Measurements from ENCODE around the gene ARHGAP15. TPM values are rescaled to one million over a fixed set of nuclear protein-coding genes. Genes with fewer than 3 reads are reported as not detected.

Gene ARHGAP15
- total RNA-seq, 1 experiment from 2014 or later, result 0.41 TPM

DNA sequence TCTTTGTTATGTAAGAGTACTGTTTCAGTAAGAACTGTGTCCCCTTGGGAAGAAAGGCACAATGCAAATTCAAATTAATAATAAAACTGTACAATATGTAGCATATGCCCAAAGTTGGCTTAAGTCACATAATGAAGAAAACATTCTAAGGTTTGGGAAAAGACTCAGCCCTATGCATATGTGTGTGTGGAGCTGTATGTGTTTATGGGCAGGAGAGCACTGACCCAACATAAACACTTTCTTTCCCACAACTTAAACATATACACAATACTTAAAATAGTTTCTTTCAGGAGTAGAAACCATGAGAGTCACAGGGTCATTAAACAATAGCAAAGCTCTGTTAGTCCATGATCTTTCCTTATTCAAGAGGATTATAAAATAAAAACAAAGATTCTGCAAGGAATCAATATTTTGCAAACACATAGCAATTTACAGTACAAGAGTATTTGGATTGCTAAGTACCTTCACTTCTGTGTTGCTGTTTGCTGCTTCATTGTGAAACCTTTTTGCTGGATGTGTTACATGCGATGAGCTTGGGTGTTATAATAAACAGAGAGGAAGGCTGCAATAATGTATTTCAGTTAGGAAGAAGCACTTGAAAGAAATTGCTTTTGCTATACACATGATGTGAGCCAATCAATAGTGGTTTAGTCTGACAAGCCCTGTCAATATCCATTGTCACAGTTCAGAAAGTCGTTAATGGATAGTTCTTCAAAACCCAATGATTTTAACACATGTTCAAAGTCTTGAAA is 347.3 kb downstream of the ARHGAP15 start:
- TF ChIP-seq CTCF (IDR thresholded peaks at IDR 0.05) (no peak), SIN3A (IDR thresholded peaks at IDR 0.05; ENCODE audit: borderline replicate concordance, insufficient read depth, low read depth, low read length) (no peak), TCF7L2 (IDR thresholded peaks at IDR 0.05; ENCODE audit: low read depth, low read length) (no peak), POLR2AphosphoS5 (IDR thresholded peaks at IDR 0.05; ENCODE audit: low read depth, low read length) (no peak)
- TF ChIP-seq, protein P1, sequence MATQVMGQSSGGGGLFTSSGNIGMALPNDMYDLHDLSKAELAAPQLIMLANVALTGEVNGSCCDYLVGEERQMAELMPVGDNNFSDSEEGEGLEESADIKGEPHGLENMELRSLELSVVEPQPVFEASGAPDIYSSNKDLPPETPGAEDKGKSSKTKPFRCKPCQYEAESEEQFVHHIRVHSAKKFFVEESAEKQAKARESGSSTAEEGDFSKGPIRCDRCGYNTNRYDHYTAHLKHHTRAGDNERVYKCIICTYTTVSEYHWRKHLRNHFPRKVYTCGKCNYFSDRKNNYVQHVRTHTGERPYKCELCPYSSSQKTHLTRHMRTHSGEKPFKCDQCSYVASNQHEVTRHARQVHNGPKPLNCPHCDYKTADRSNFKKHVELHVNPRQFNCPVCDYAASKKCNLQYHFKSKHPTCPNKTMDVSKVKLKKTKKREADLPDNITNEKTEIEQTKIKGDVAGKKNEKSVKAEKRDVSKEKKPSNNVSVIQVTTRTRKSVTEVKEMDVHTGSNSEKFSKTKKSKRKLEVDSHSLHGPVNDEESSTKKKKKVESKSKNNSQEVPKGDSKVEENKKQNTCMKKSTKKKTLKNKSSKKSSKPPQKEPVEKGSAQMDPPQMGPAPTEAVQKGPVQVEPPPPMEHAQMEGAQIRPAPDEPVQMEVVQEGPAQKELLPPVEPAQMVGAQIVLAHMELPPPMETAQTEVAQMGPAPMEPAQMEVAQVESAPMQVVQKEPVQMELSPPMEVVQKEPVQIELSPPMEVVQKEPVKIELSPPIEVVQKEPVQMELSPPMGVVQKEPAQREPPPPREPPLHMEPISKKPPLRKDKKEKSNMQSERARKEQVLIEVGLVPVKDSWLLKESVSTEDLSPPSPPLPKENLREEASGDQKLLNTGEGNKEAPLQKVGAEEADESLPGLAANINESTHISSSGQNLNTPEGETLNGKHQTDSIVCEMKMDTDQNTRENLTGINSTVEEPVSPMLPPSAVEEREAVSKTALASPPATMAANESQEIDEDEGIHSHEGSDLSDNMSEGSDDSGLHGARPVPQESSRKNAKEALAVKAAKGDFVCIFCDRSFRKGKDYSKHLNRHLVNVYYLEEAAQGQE (IDR thresholded peaks at IDR 0.05; ENCODE audit: insufficient read depth in 1 of 2, low read depth in 2 of 2, low read length in 1 of 2), result no peak
- intact Hi-C loops (cut with micrococcal nuclease; ENCODE audit: unreplicated experiment), result no loop called here
- in situ Hi-C loops (cut with HindIII; ENCODE audit: low pct_unique_long_range_greater_than_20kb, low sequenced_read_pairs), result no loop called here
- no TSS peak for BruUV-seq (replicated peaks)
- Histone ChIP-seq H3K4me3 (ENCODE audit: low read depth in 2 of 2, low read length in 2 of 2) (no peak overlapping the region), H3K4me1 (ENCODE audit: control insufficient read depth, insufficient read depth, low read length) (no peaks in the 10 kb centered on the region), H3K27ac (ENCODE audit: low read length) (no peak overlapping the region), H3K27me3 (ENCODE audit: control insufficient read depth, insufficient read depth, low read length) (no peaks in the 10 kb centered on the region), H3K9me3 (ENCODE audit: control insufficient read depth, insufficient read depth, low read depth, low read length) (no peaks in the 10 kb centered on the region), H3K36me3 (ENCODE audit: control insufficient read depth, insufficient read depth, low read length) (no peaks in the 10 kb centered on the region)
- ChIA-PET CTCF (no interaction called here), POLR2A (no interaction called here)
- ATAC-seq (no peak), DNase-seq (ENCODE audit: low read depth, low spot score) (no peak)

GRCh38 chr2:143477714-143478443 is 348.7 kb downstream of the ARHGAP15 start:
- in situ Hi-C loops (cut with HindIII; ENCODE audit: low pct_unique_long_range_greater_than_20kb, low sequenced_read_pairs) (no loop called here), intact Hi-C loops (cut with micrococcal nuclease; ENCODE audit: unreplicated experiment) (no loop called here)
- ChIA-PET CTCF (no interaction called here), POLR2A (no interaction called here)
- ATAC-seq (no peak), DNase-seq (ENCODE audit: low read depth, low spot score) (no peak)
- Histone ChIP-seq H3K36me3 (ENCODE audit: control insufficient read depth, insufficient read depth, low read length) (no peaks in the 10 kb centered on the region), H3K4me1 (ENCODE audit: control insufficient read depth, insufficient read depth, low read length) (no peaks in the 10 kb centered on the region), H3K27me3 (ENCODE audit: control insufficient read depth, insufficient read depth, low read length) (no peaks in the 10 kb centered on the region), H3K4me3 (ENCODE audit: low read depth in 2 of 2, low read length in 2 of 2) (no peak overlapping the region), H3K27ac (ENCODE audit: low read length) (no peak overlapping the region), H3K9me3 (ENCODE audit: control insufficient read depth, insufficient read depth, low read depth, low read length) (no peaks in the 10 kb centered on the region)
- no TSS peak for BruUV-seq (replicated peaks)
- TF ChIP-seq SIN3A (IDR thresholded peaks at IDR 0.05; ENCODE audit: borderline replicate concordance, insufficient read depth, low read depth, low read length), result no peak
- TF ChIP-seq CTCF (IDR thresholded peaks at IDR 0.05), result no peak
- TF ChIP-seq TCF7L2 (IDR thresholded peaks at IDR 0.05; ENCODE audit: low read depth, low read length), result no peak
- TF ChIP-seq, protein P1 (IDR thresholded peaks at IDR 0.05; ENCODE audit: insufficient read depth in 1 of 2, low read depth in 2 of 2, low read length in 1 of 2), result no peak
- TF ChIP-seq POLR2AphosphoS5 (IDR thresholded peaks at IDR 0.05; ENCODE audit: low read depth, low read length), result no peak
